Epithelial cell of umbilical artery (primary cell): ENCODE measurements around the gene FOXD3. TPM values are rescaled to one million over a fixed set of nuclear protein-coding genes. Genes with fewer than 3 reads are reported as not detected.

Source experiments
- total RNA-seq: library from RNA; depleted of rRNA; stranded (reverse); fragments of >200 nt; gene quantifications from 2 replicates; pipeline ENCODE4 v1.2.3, GENCODE V29; 2014

The FOXD3 gene
- not detected in 2 replicates for total RNA-seq

DNA sequence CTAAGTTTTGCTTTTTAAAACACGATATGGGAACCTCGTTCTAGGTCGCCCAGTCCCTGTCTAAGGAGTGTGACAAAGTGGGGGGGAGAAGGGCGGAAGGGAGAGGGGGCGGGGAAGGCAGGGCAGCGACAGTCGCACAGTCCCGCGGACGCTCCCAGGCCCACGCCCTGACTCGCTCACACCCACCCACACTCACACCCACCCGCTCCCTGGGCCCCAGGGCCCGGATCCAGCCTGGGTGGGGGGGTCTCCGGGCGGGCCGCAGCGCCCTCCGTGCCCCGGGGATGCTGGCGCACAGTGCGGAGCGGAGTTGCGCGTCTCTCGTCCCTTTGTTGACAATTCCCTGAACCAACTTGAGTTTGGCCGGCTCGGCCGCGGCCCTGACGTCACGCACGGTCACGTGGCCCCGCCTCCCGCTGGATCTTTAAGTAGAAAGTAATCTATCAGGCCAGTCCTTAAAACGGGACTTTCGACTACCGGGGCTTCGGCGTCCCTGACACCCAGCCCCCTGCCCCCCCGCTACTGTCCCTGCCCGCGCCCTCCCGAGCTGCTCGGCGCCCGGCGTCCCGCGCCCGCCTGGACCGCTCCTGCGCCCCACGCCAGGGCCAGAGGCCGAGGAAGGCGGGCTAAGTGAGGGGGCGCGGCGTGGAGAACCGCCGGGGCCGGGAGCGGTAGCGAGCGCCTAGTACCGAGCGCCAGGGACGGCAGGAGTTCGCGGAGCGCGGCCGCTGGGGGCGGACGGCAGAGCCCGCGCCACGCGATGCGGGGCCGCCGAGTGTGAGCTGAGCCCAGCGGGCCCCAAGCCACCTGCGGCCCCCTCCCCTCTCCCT, at the start of gene FOXD3:
TSS of gene FOXD3 (plus strand) at position 454 of the 830 bp plus-strand sequence. CDS start 492 bp downstream, outside the sequence.

DNA sequence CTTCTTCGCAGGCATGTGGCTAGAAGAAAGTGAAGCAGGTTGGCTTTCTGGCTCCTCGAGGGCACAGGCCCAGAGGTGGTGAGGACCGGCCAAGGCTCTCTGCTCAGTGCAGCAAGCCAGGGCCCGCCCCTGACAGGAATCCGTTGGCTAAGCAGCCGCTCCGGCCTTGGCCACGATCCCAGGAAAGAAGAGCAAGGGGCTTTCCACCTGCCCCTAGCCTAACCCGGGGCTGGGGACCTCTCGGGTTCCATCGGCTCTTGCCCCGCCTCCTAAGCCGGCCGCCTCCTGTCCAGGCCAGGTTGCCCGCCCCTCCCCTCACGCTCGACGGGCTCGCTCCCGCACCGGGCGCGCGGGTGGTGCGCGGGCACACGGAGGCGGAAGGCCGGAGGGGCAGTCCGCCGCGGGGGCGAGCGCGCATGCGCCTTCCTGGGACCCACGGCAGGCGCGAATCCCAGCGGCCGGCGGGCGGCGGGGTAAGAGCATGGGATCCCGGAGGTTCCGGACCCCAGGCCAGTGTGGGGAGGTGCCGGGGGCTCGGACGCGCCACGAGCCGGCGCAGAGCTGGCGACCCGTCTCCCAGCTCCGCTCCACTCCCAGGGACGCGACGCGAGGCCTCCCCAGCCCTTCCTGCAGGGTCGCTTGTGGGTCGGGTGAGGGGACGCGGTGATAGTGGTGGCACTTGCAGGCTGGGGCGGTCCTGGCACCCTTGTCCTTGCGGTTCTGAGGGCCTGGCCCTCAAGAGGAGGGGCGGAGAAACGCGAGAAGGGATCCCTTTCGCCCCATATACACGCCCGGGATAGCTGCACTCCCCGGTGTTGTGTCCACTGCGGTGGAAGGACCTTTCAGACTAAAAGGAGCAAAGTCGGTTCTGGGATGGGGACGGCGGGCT, 45.1 kb downstream of the FOXD3 start, which contains the start of gene ALG6:
TSS of gene ALG6 (plus strand) at position 413 of the 889 bp plus-strand sequence. CDS start 3,351 bp downstream, outside the sequence.

Other genes with a start within 250 kb of the FOXD3 start
- 12.3 and 22.5 TPM in 2 replicates for gene ALG6, start 45.1 kb downstream of the FOXD3 start, total RNA-seq
- 27.6 and 29.0 TPM in 2 replicates for gene ITGB3BP, start 200.7 kb downstream of the FOXD3 start, total RNA-seq
- 3.6 and 5.6 TPM in 2 replicates for gene EFCAB7, start 201.0 kb downstream of the FOXD3 start, total RNA-seq